Activated T-helper 2 cell treated with anti-CD3 and anti-CD28 coated beads, Interferon-gamma antibody, Interleukin-2, Interleukin-4, amounts not matched to agents 10 μg/mL and 5 μg/mL and 100 μg/mL, durations not matched to agents 14 hours and 24 hours and 36 hours (primary cell): Measurements from ENCODE around the gene KCNJ5. TPM values are rescaled to one million over a fixed set of nuclear protein-coding genes. Genes with fewer than 3 reads are reported as not detected.

Source experiments
- DNase-seq: peaks from one replicate; pipeline ENCODE4 v3.0.0; 2021; ENCODE audit warnings: low spot score
- H3K27ac Mint-ChIP-seq: one replicate; pipeline ENCODE4 v1.8.0; 2021; ENCODE audit warnings: mixed read lengths
- H3K27me3 Mint-ChIP-seq: one replicate; pipeline ENCODE4 v1.8.0; 2021; ENCODE audit warnings: low read depth, mixed read lengths
- H3K36me3 Mint-ChIP-seq: one replicate; pipeline ENCODE4 v1.8.0; 2021; ENCODE audit warnings: low read depth, mixed read lengths
- H3K4me1 Mint-ChIP-seq: one replicate; pipeline ENCODE4 v1.8.0; 2021; ENCODE audit warnings: low read depth, mixed read lengths
- H3K4me3 Mint-ChIP-seq: one replicate; pipeline ENCODE4 v1.8.0; 2021; ENCODE audit warnings: low read depth, mild to moderate bottlenecking, moderate library complexity, mixed read lengths
- H3K9me3 Mint-ChIP-seq: one replicate; pipeline ENCODE4 v1.8.0; 2021; ENCODE audit warnings: mixed read lengths
- intact Hi-C: fragments of 100-400 bp; cut with micrococcal nuclease; formaldehyde crosslinking; loops from one replicate; pipeline ENCODE4 v1.15.1; 2023
- total RNA-seq: library from RNA; stranded (reverse); gene quantifications from 2 replicates; pipeline ENCODE4 v1.2.3, GENCODE V29; 2022

Gene KCNJ5
- total RNA-seq, 1 donor from 2014 or later: not detected

GRCh38 chr11:128903248-128904061 is 12.3 kb downstream of the KCNJ5 start:
- peaks cover 5% of the 10 kb centered on the region for H3K4me1 Mint-ChIP-seq
- H3K27ac Mint-ChIP-seq: no peak overlapping the region
- no peak overlapping the region for H3K4me3 Mint-ChIP-seq
- intact Hi-C loops: loop anchor here (2.0 kb wide), 1 partner anchor 13 kb away; the partner anchor contains the start of gene KCNJ5
- no peaks in the 10 kb centered on the region for H3K36me3 Mint-ChIP-seq
- peaks cover 68% of the 10 kb centered on the region for H3K27me3 Mint-ChIP-seq
- DNase-seq: no peak
- H3K9me3 Mint-ChIP-seq: no peaks in the 10 kb centered on the region

GRCh38 chr11:128904303-128904655 is 13.1 kb downstream of the KCNJ5 start:
- Mint-ChIP-seq H3K36me3 (no peaks in the 10 kb centered on the region), H3K4me1 (peaks cover 5% of the 10 kb centered on the region), H3K9me3 (no peaks in the 10 kb centered on the region), H3K27me3 (peaks cover 70% of the 10 kb centered on the region), H3K4me3 (no peak overlapping the region), H3K27ac (no peak overlapping the region)
- intact Hi-C loops: loop anchor here (2.0 kb wide), 1 partner anchor 13 kb away; the partner anchor contains the start of gene KCNJ5
- no peak for DNase-seq

GRCh38 chr11:128904656-128905344 is 13.6 kb downstream of the KCNJ5 start:
- H3K4me3 Mint-ChIP-seq: no peak overlapping the region
- no peak overlapping the region for H3K27ac Mint-ChIP-seq
- peaks cover 74% of the 10 kb centered on the region for H3K27me3 Mint-ChIP-seq
- no peaks in the 10 kb centered on the region for H3K9me3 Mint-ChIP-seq
- no peaks in the 10 kb centered on the region for H3K36me3 Mint-ChIP-seq
- H3K4me1 Mint-ChIP-seq: peaks cover 5% of the 10 kb centered on the region
- intact Hi-C loops: loop anchor here (2.0 kb wide), 1 partner anchor 14 kb away; the partner anchor contains the start of gene KCNJ5
- DNase-seq: no peak

- Mint-ChIP-seq H3K36me3 (no peaks in the 10 kb centered on the region), H3K9me3 (no peaks in the 10 kb centered on the region), H3K27ac (no peak overlapping the region), H3K4me3 (peak overlapping the region; percentile 68), H3K4me1 (peaks cover 5% of the 10 kb centered on the region), H3K27me3 (peaks cover 74% of the 10 kb centered on the region)
- intact Hi-C loops: loop anchor here (2.0 kb wide), 1 partner anchor 15 kb away; the partner anchor contains the start of gene KCNJ5
- DNase-seq: no peak
Observed at GRCh38 chr11:128905345-128906184, 14.4 kb downstream of the KCNJ5 start.

DNA sequence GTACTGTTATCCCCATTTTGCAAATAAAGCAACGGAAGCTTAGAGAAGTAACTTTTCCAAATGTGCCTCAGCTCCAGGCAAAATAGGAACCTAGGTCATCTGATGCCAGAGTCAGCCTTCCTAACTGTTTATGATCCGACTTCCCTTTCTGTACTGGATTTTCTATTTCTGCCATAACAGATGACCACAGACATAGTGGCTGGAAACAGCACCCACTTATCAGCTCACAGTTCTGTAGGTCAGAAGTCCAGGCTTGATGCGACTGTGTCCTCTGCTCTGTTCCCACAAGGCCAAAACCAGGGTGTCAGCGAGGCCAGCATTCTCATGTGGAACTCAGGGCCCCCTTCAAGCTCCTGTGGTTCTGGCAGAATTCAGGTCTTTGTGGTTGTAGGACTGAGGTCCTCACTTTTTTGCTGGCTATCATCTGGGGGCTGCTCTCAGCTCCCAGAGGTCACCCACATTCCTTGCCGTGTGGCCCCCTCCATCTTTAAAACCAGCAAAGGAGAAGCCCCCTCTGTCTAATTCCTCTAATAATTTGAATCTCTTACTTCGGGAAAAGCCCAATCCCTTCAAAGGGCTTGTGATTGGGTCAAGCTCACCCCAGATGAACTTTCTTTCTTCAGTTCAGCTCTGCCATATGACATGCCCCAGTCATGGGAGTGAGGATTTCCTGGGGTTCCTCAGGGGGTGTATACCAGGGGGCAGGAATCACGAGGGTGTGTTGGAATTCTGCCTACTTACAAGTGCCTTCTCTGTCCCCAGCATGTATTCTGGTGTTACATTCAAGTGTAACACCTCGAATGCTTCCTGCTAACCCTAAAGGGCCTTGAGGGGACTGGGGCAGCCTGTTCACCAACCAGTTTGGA is 15.3 kb downstream of the KCNJ5 start:
- Mint-ChIP-seq H3K27me3 (peaks cover 69% of the 10 kb centered on the region), H3K4me3 (peak overlapping the region; percentile 68), H3K27ac (no peak overlapping the region), H3K9me3 (no peaks in the 10 kb centered on the region), H3K4me1 (peaks cover 5% of the 10 kb centered on the region), H3K36me3 (no peaks in the 10 kb centered on the region)
- intact Hi-C loops: no loop called here
- no peak for DNase-seq

DNA sequence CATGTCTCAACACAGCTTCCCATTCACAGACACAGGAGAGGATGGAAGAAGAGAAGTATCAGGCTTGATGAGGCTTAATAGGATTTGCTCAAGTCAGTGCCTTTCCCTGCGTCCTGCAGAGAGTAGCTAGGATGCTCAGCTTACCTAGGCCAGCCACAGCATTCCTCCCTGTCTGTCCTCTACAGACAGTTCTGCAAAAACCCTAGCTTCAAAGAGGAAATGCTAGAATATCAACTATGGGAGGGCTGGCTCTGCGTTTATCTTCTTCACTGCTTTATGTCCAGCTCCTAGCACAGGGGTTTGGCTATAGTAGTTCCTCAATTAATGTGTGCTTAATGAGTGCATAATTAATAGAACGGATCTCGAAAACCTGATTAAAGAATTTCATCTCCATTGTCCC is 16.4 kb downstream of the KCNJ5 start:
- intact Hi-C loops: no loop called here
- Mint-ChIP-seq H3K36me3 (no peaks in the 10 kb centered on the region), H3K27me3 (peaks cover 63% of the 10 kb centered on the region)

GRCh38 chr11:128908391-128909246 is 17.5 kb downstream of the KCNJ5 start:
- intact Hi-C loops: no loop called here
- no peaks in the 10 kb centered on the region for H3K9me3 Mint-ChIP-seq
- peaks cover 54% of the 10 kb centered on the region for H3K27me3 Mint-ChIP-seq

More for the DNA sequence above, 16.4 kb downstream of the KCNJ5 start:
- DNase-seq: no peak
- Mint-ChIP-seq H3K9me3 (no peaks in the 10 kb centered on the region), H3K4me1 (peaks cover 5% of the 10 kb centered on the region), H3K4me3 (no peak overlapping the region), H3K27ac (no peak overlapping the region)

DNA sequence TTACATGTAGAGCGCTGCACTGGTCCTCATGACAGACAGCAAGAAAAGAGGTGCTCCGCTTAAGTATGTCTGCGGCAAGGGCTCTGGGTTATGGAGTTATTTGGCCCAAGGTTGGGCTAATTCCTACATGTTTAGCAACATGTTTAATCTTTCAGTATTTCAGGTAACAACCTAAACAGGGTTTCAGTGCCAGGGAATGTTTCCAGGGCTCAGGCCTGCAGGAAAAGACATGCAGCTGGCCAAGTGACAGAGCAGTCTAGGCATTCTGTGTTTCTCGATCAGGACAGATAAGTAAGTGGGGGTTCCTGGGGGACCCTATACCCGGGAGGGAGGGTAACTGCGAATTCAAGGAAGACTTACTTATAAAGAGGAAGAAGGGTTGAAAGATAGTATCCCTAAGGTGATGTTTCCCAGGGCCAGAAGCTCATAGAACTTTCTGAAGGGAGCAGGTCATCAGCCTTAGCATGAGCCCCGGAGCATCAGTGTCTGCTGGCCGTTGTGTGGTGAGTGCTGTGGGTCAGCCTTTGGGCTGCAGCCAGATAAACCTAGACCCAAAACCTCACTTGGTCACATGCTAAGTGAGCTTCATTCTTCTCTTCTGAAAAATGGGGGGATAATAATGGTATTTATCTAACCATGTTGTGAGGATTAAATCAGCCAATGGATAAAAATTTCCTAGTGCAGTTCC is 18.4 kb downstream of the KCNJ5 start:
- DNase-seq: no peak
- intact Hi-C loops: no loop called here
- Mint-ChIP-seq H3K4me1 (peaks cover 5% of the 10 kb centered on the region), H3K9me3 (no peaks in the 10 kb centered on the region), H3K4me3 (no peak overlapping the region), H3K27me3 (peaks cover 45% of the 10 kb centered on the region), H3K36me3 (no peaks in the 10 kb centered on the region), H3K27ac (no peak overlapping the region)

More at GRCh38 chr11:128908391-128909246, 17.5 kb downstream of the KCNJ5 start:
- H3K4me3 Mint-ChIP-seq: no peak overlapping the region
- no peaks in the 10 kb centered on the region for H3K36me3 Mint-ChIP-seq
- peaks cover 5% of the 10 kb centered on the region for H3K4me1 Mint-ChIP-seq
- no peak overlapping the region for H3K27ac Mint-ChIP-seq
- DNase-seq: no peak

GRCh38 chr11:128910576-128910975 is 19.4 kb downstream of the KCNJ5 start:
- intact Hi-C loops: no loop called here
- Mint-ChIP-seq H3K27ac (no peak overlapping the region), H3K27me3 (peaks cover 45% of the 10 kb centered on the region), H3K36me3 (no peaks in the 10 kb centered on the region), H3K4me1 (peaks cover 5% of the 10 kb centered on the region), H3K4me3 (no peak overlapping the region), H3K9me3 (no peaks in the 10 kb centered on the region)
- DNase-seq: no peak

DNA sequence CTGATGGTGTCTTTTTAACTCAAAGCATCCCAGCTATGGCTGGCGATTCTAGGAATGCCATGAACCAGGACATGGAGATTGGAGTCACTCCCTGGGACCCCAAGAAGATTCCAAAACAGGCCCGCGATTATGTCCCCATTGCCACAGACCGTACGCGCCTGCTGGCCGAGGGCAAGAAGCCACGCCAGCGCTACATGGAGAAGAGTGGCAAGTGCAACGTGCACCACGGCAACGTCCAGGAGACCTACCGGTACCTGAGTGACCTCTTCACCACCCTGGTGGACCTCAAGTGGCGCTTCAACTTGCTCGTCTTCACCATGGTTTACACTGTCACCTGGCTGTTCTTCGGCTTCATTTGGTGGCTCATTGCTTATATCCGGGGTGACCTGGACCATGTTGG is 20.1 kb downstream of the KCNJ5 start:
- no peaks in the 10 kb centered on the region for H3K36me3 Mint-ChIP-seq
- no peaks in the 10 kb centered on the region for H3K9me3 Mint-ChIP-seq
- peaks cover 40% of the 10 kb centered on the region for H3K27me3 Mint-ChIP-seq
- intact Hi-C loops: no loop called here
- H3K4me1 Mint-ChIP-seq: peaks cover under 1% of the 10 kb centered on the region
- no peak overlapping the region for H3K27ac Mint-ChIP-seq
- no peak for DNase-seq
- H3K4me3 Mint-ChIP-seq: no peak overlapping the region

DNA sequence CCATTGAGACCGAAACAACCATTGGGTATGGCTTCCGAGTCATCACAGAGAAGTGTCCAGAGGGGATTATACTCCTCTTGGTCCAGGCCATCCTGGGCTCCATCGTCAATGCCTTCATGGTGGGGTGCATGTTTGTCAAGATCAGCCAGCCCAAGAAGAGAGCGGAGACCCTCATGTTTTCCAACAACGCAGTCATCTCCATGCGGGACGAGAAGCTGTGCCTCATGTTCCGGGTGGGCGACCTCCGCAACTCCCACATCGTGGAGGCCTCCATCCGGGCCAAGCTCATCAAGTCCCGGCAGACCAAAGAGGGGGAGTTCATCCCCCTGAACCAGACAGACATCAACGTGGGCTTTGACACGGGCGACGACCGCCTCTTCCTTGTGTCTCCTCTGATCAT is 20.5 kb downstream of the KCNJ5 start:
- peaks cover 35% of the 10 kb centered on the region for H3K27me3 Mint-ChIP-seq
- H3K4me3 Mint-ChIP-seq: no peak overlapping the region
- H3K36me3 Mint-ChIP-seq: no peaks in the 10 kb centered on the region
- H3K9me3 Mint-ChIP-seq: no peaks in the 10 kb centered on the region
- H3K4me1 Mint-ChIP-seq: no peaks in the 10 kb centered on the region
- no peak overlapping the region for H3K27ac Mint-ChIP-seq
- DNase-seq: no peak
- intact Hi-C loops: no loop called here
